AG04449 (cell line): Measurements from ENCODE around the gene PHLDB1.

Experiments used
- CTCF ChIA-PET: fragments of 350-600 bp; formaldehyde crosslinking; extraction: SDS; loops from one replicate; lab custom pipeline; 2021; ENCODE audit warnings: antibody characterized with exemption; lab: Yijun Ruan, JAX
- POLR2A ChIA-PET: fragments of 400-600, 350-600 bp; formaldehyde crosslinking; extraction: SDS; loops from one replicate; lab custom pipeline; 2020; ENCODE audit warnings: antibody characterized with exemption, inconsistent platforms; lab: Yijun Ruan, JAX
- DNase-seq: peaks from one replicate; pipeline ENCODE4 v3.0.0-alpha.2; 2010; ENCODE audit warnings: low read depth, low spot score
- H3K4me3 ChIP-seq: 2 replicates; pipeline ENCODE4 v1.5.1; 2011; ENCODE audit warnings: low read depth, mild to moderate bottlenecking, control low read depth, low read length
- TF ChIP-seq, protein P1 (sequence below): IDR thresholded peaks from one replicate; pipeline ENCODE4 v1.5.1; 2011; ENCODE audit warnings: mild to moderate bottlenecking, moderate library complexity, low read length, control low read depth, inconsistent platforms; ENCODE audit not compliant: insufficient read depth; ENCODE audit errors: missing control alignments

Gene PHLDB1

DNA sequence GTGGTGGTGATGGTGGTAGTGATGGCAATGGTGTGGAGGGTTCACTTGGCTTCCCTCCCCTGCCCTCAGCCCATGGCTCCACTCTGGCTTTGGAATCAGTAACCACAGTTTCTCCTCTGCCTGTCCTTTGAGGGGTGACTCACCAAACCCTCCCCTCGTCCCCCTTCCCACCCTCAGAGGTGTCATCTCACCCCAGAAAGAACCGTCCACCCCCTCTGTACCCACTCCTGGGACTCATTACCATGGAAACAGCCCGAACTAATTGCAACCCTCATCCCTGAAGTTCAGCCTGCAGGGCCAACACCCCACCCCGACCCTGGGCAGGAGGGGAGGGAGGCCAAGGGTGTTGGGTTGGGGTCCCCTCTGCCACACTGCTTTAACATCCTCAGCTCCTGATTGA is 26.6 kb downstream of the PHLDB1 start:
- no peak overlapping the region for H3K4me3 ChIP-seq
- POLR2A ChIA-PET, result interaction anchor here (1.1 kb wide), 2 partner anchors 8 to 11 kb away, joined by 3 to 5 read pairs; no protein-coding TSS in a partner anchor
- no peak for DNase-seq
- TF ChIP-seq, protein P1, sequence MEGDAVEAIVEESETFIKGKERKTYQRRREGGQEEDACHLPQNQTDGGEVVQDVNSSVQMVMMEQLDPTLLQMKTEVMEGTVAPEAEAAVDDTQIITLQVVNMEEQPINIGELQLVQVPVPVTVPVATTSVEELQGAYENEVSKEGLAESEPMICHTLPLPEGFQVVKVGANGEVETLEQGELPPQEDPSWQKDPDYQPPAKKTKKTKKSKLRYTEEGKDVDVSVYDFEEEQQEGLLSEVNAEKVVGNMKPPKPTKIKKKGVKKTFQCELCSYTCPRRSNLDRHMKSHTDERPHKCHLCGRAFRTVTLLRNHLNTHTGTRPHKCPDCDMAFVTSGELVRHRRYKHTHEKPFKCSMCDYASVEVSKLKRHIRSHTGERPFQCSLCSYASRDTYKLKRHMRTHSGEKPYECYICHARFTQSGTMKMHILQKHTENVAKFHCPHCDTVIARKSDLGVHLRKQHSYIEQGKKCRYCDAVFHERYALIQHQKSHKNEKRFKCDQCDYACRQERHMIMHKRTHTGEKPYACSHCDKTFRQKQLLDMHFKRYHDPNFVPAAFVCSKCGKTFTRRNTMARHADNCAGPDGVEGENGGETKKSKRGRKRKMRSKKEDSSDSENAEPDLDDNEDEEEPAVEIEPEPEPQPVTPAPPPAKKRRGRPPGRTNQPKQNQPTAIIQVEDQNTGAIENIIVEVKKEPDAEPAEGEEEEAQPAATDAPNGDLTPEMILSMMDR, result no peak
- CTCF ChIA-PET, result interaction anchor here (1.3 to 3.6 kb wide), 3 partner anchors 24 to 56 kb away, joined by 3 to 28 read pairs (median 4); no protein-coding TSS in a partner anchor

DNA sequence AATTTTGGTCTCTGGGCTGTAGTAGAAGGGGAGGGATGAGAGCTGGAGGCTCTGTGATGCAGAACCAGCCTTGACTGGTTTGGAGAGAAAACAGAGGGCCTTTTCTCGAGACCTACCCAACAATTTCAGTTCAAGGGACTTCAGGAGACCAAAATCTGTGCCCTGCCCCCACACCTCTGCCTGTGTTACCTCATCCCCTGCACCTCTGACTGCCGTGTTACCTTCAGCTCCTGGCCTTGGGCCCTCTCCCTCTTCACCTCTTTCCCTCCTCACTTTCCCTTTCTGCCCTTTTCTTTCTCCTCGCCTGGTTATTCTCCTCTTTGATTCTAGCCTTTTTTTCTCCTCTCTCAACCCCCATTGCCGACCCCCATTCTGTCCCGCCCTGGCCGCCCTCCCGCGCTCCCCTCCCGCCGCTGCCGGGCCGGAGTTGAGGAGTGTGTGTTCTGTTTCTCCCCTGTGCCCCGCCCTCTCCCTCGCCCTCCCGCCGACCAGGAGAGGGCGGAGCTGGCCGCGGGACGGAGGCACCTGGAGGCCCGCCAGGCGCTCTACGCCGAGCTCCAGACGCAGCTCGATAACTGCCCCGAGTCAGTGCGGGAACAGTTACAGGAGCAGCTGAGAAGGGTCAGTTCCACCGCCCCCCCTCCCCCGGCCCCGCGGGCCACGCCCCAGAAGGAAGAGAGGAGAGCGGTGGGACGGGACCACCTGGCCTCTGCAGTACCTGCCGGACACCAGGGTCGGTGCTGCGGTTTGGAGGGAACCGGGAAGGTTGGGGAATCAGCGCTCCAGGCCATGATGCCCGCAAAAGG is 27.2 kb downstream of the PHLDB1 start:
- CTCF ChIA-PET, result interaction anchor here (1.3 to 3.6 kb wide), 3 partner anchors 23 to 55 kb away, joined by 3 to 28 read pairs (median 4); no protein-coding TSS in a partner anchor
- POLR2A ChIA-PET, result interaction anchor here (1.1 to 5.3 kb wide), 3 partner anchors 8 to 13 kb away, joined by 3 to 32 read pairs (median 5); no protein-coding TSS in a partner anchor
- TF ChIP-seq, protein P1, result no peak
- DNase-seq, result no peak
- H3K4me3 ChIP-seq, result no peak overlapping the region

DNA sequence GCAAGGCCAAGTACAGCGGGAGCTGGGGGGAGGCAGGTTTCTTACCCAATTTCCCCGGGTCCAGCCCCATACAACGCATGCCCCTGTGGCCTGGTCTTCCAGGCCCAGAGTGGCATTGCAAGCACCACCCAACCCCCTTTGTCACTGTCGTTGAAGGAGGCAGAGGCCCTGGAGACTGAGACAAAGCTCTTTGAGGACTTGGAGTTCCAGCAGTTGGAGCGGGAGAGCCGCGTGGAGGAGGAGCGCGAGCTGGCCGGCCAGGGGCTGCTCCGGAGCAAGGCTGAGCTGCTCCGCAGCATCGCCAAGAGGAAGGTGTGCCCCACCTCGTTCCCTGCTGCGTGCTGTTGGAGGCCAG is 27.8 kb downstream of the PHLDB1 start:
- no peak for DNase-seq
- H3K4me3 ChIP-seq, result no peak overlapping the region
- ChIA-PET CTCF (interaction anchor here (1.3 to 3.6 kb wide), 3 partner anchors 16 to 26 kb away, joined by 3 to 28 read pairs (median 4); no protein-coding TSS in a partner anchor), POLR2A (interaction anchor here (0.5 to 5.3 kb wide), 4 partner anchors 9 to 113 kb away, joined by 3 to 32 read pairs (median 3); partner anchors contain the start of gene PHLDB1)
- TF ChIP-seq, protein P1, result no peak

DNA sequence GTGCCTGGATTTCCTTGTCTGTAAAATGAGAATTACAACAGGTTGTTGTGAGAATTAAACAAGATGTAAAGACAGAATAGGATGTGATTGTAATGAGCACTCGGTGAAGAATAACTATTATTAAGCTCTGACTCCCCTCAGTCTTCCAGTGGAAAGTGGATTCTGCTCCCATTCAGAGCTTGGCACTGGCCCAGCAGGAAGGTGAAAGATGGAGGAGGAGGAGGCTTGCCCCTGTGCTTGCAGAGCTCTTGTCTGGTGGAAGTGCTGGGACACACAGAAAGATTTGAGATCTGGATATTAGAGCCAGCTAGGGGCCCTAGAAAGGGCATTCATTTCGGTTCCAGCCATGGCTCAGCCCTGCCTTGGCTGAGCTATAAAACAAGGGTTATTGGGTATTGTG is 28.2 kb downstream of the PHLDB1 start:
- ChIA-PET POLR2A (interaction anchor here (0.5 to 5.3 kb wide), 4 partner anchors 14 to 112 kb away, joined by 3 to 32 read pairs (median 4); partner anchors contain the start of gene PHLDB1), CTCF (interaction anchor here (1.3 to 3.6 kb wide), 3 partner anchors 16 to 24 kb away, joined by 3 to 28 read pairs (median 9); no protein-coding TSS in a partner anchor)
- no peak overlapping the region for H3K4me3 ChIP-seq
- TF ChIP-seq, protein P1, result no peak
- no peak for DNase-seq

DNA sequence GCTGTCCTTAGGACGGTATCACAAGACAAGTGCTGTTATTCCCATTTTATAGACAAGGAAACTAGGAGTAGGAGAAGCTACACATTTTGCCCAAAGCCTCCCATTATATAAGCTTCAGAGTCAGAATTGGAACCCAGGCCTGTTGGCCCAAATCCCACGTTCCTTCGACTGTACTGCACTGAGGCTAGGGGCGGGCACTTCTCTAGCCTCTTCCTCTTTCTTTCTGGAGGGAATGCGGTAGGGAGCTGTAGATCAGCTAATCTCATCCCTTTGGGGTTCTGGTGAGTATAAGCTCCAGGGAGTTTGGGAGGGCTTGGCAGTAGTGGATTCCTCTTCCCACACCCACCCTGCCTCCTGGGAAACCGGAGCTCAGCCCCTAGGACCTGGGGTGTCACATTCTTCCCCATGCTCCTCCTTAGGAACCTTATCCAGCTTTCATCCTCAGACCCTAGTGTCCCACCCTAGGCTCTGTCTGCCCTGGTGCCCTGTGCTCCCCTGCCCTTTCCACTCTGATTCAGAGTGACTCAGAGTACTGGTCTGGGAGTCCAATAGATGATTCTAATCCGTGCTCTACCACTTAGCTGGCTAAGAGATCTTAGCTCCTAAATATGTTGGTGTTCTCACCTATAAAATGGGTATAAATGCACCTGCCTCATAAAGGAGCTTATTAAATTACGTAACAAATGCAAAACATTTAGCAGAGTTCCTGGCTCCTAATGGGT is 29.3 kb downstream of the PHLDB1 start:
- POLR2A ChIA-PET, result interaction anchor here (1.2 to 5.3 kb wide), 4 partner anchors 15 to 29 kb away, joined by 3 to 32 read pairs (median 5); partner anchors contain the start of gene PHLDB1
- CTCF ChIA-PET, result interaction anchor here (0.8 to 3.6 kb wide), 7 partner anchors 10 to 42 kb away, joined by 3 to 28 read pairs (median 5); partner anchors contain the start of gene PHLDB1

More for the DNA sequence above, 29.3 kb downstream of the PHLDB1 start:
- TF ChIP-seq, protein P1, result no peak
- no peak for DNase-seq
- no peak overlapping the region for H3K4me3 ChIP-seq
